ENCODE results near the gene SLC38A7.

SLC38A7 gene

DNA sequence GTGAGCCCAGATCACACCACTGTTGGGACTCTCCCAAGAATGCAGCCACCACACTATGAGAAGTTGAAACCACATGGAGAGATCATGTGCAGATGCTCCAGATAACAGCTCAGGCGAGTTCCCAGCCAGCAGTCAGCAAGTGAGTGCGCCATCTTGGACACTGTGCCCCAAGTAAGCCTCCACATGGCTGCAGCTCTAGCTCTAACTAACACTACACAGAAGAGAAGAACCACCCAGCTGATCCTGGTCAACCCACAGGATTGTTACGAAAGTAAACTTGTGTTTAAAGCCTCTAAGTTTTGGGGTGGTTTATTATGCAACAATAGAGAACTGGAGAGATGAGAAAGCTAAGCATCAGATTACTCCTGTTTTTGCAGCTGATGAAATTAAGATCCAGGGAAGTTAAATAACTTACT, 25.8 kb downstream of the SLC38A7 start:
- no peaks in the 10 kb centered on the region for H3K36me3 Mint-ChIP-seq
- DNase-seq (ENCODE audit: low spot score in 2 of 2) (no peak), ATAC-seq (ENCODE audit: low read depth) (no peak)
- no peaks in the 10 kb centered on the region for H3K9me3 Mint-ChIP-seq
- peaks cover 2% of the 10 kb centered on the region for H3K27me3 Mint-ChIP-seq
- H3K4me1 Mint-ChIP-seq = no peaks in the 10 kb centered on the region
- H3K4me3 Mint-ChIP-seq = no peak overlapping the region
- no peak overlapping the region for H3K27ac Mint-ChIP-seq

DNA sequence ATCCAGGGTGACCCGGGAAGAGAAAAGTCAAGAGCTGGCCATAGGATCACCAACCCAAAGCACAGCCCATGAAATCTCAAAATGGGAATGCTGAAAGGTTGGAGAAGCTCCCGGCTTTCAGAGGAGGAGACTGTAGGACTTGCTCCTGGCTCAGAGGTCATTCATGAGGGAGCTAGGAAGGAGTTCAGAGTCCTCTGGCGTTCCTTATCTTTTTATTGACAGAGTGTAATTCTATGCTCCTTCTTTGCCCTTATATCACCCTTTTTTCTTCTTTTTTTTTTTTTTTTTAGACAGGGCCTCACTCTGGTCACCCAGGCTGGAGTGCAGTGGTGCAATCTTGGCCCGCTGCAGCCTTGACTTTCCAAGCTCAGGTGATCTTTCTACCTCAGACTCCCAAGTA, 27.7 kb downstream of the SLC38A7 start:
- DNase-seq (ENCODE audit: low spot score in 2 of 2) = no peak
- peaks cover 3% of the 10 kb centered on the region for H3K27me3 Mint-ChIP-seq
- no peak for ATAC-seq (ENCODE audit: low read depth)
- H3K4me3 Mint-ChIP-seq = no peak overlapping the region
- H3K4me1 Mint-ChIP-seq = no peaks in the 10 kb centered on the region
- H3K27ac Mint-ChIP-seq = peak overlapping the region; percentile 68
- no peaks in the 10 kb centered on the region for H3K9me3 Mint-ChIP-seq
- H3K36me3 Mint-ChIP-seq = no peaks in the 10 kb centered on the region

DNA sequence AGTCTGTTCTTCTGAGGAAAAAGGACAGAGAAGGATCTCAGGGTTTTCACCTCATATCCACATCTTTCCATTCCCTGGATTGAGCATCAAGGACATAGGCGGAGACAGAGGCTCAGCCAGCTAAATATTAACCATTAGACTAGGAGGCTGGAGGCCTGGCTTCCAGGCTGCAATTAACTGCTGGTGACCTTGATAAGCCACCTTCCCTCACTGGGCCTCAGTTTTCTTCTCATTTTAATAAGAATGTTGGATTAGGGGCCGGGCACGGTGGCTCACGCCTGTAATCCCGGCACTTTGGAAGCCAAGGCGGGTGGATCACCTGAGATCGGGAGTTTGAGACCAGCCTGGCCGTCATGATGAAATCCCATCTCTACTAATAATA, 29.4 kb downstream of the SLC38A7 start:
- peaks cover 3% of the 10 kb centered on the region for H3K27me3 Mint-ChIP-seq
- DNase-seq (ENCODE audit: low spot score in 2 of 2) (no peak), ATAC-seq (ENCODE audit: low read depth) (no peak)
- H3K9me3 Mint-ChIP-seq = no peaks in the 10 kb centered on the region
- no peak overlapping the region for H3K4me3 Mint-ChIP-seq
- H3K4me1 Mint-ChIP-seq = peaks cover 3% of the 10 kb centered on the region
- no peaks in the 10 kb centered on the region for H3K36me3 Mint-ChIP-seq
- no peak overlapping the region for H3K27ac Mint-ChIP-seq

DNA sequence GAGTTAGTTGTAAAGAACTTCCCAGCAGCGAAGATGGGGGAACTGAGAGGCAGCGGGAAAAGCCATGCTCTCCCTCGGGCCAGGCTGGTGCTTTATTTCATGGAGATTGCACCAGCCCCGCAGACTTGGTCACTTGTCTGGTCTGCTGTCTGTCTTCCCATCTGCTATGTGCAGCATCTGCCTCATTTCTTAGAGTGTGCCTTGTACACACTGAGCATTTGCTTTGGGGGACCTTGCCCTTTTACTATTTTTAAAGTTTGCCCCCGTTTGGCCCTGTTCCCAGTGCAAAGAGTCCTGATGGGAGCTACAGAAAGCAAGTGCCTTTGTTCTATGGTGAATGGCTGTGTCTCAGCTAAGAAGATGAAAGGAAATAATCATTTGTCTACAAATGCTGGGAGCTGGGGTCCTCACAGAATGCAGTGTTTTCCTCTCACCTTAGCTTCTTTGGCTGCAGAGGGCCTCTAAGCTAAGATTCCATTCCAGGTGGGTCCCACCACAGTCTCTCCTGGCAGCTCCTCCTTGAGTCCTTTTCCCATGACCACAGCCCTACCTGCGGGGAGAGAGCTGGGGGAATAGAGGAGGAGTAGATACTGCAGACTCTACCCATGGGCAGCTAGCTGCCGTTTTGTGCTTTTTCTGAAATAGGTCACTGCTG, 29.9 kb downstream of the SLC38A7 start:
- ATAC-seq (ENCODE audit: low read depth) (no peak), DNase-seq (ENCODE audit: low spot score in 2 of 2) (no peak)
- Mint-ChIP-seq H3K36me3 (no peaks in the 10 kb centered on the region), H3K27ac (no peak overlapping the region), H3K9me3 (no peaks in the 10 kb centered on the region), H3K27me3 (peaks cover 3% of the 10 kb centered on the region), H3K4me1 (peaks cover 3% of the 10 kb centered on the region), H3K4me3 (no peak overlapping the region)

DNA sequence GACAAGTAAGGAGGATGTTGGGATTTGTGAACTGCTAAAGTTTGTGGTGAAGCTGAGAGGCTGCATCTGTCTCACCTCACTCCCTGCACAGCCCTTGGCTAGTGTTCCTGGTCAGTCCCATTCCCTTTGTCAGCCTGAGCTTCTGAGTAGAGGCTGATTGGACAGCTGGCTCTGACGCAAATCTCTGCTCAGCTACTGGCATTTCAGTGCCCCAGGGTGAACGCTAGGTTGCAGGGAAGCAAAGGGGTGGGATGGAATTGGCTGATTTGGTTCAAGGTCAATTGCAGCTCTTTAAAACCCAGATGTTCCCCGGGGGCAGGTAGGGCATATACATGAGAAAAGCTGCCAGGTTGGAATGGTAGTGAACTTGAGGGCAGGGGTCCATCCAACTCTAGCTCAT, 31.8 kb downstream of the SLC38A7 start:
- no peak for ATAC-seq (ENCODE audit: low read depth)
- Mint-ChIP-seq H3K36me3 (no peaks in the 10 kb centered on the region), H3K27ac (no peak overlapping the region)

DNA sequence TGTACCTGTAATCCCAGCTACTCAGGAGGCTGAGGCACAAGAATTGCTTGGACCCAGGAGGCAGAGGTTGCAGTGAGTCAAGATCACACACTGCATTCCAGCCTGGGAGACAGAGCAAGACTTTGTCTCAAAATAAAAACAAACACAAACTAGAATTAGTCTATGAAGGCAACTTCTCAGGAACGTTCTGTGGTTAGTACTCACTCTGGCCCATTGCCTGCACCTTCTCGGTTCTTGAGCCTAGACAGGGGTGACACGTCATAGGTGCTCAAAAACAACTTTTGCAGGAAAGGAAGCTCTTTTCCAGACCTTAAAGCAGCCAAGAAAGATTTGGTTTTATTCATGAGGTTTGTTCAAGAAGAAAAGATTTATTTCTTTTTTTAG, 32.6 kb downstream of the SLC38A7 start:
- no peaks in the 10 kb centered on the region for H3K36me3 Mint-ChIP-seq
- peaks cover 3% of the 10 kb centered on the region for H3K4me1 Mint-ChIP-seq
- H3K4me3 Mint-ChIP-seq = no peak overlapping the region
- H3K27ac Mint-ChIP-seq = no peak overlapping the region
- ATAC-seq (ENCODE audit: low read depth) (no peak), DNase-seq (ENCODE audit: low spot score in 2 of 2) (no peak)
- peaks cover 3% of the 10 kb centered on the region for H3K27me3 Mint-ChIP-seq
- no peaks in the 10 kb centered on the region for H3K9me3 Mint-ChIP-seq

More for the DNA sequence above, 31.8 kb downstream of the SLC38A7 start:
- DNase-seq (ENCODE audit: low spot score in 2 of 2) = no peak
- peaks cover 3% of the 10 kb centered on the region for H3K27me3 Mint-ChIP-seq
- no peak overlapping the region for H3K4me3 Mint-ChIP-seq
- peaks cover 3% of the 10 kb centered on the region for H3K4me1 Mint-ChIP-seq
- H3K9me3 Mint-ChIP-seq = no peaks in the 10 kb centered on the region

DNA sequence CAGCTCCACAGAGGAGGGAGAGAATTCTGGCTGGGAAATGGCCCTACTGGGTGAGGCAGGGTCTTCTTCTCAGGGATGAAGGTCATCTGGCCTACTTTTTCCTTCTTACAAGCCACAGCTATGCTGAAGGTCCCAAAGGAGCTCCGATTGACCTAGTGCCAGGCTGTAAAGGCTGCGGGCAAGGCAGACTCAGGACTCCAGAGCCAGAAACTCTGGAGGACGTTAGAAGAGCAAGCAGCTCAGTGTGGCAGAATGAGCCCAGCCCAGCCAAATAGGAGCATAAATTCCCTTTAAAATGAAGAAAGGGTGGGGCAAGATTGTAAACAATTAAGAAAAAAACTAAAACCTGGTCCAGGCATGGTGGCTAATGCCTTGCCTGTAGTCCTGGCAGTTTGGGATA, 34.9 kb downstream of the SLC38A7 start:
- ATAC-seq (ENCODE audit: low read depth) (no peak), DNase-seq (ENCODE audit: low spot score in 2 of 2) (no peak)
- no peaks in the 10 kb centered on the region for H3K36me3 Mint-ChIP-seq
- H3K4me1 Mint-ChIP-seq = peaks cover 3% of the 10 kb centered on the region
- H3K4me3 Mint-ChIP-seq = no peak overlapping the region
- no peak overlapping the region for H3K27ac Mint-ChIP-seq
- peaks cover 4% of the 10 kb centered on the region for H3K27me3 Mint-ChIP-seq
- no peaks in the 10 kb centered on the region for H3K9me3 Mint-ChIP-seq

DNA sequence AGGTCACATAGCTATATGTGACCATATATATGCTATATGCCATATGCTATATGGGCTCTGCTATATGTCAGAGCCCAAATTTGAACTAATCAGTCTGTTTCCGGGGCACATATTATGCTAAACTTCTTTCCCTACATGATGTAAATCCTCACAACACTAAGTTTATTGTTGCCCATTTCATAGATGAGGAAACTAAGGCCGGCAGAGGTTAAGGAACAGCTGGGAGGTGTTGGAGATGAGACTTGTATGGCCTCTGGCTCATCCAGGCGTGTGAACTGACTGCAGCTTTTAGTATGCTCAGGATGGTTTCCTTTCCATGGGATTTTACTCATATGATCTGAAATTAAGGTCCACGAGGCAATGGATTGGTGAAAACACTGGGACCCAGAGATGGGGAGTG, 37.5 kb downstream of the SLC38A7 start:
- no peak for DNase-seq (ENCODE audit: low spot score in 2 of 2)
- peaks cover 2% of the 10 kb centered on the region for H3K27me3 Mint-ChIP-seq
- H3K36me3 Mint-ChIP-seq = no peaks in the 10 kb centered on the region
- H3K9me3 Mint-ChIP-seq = no peaks in the 10 kb centered on the region
- no peak overlapping the region for H3K4me3 Mint-ChIP-seq
- H3K4me1 Mint-ChIP-seq = peaks cover 3% of the 10 kb centered on the region
- no peak for ATAC-seq (ENCODE audit: low read depth)
- no peak overlapping the region for H3K27ac Mint-ChIP-seq

DNA sequence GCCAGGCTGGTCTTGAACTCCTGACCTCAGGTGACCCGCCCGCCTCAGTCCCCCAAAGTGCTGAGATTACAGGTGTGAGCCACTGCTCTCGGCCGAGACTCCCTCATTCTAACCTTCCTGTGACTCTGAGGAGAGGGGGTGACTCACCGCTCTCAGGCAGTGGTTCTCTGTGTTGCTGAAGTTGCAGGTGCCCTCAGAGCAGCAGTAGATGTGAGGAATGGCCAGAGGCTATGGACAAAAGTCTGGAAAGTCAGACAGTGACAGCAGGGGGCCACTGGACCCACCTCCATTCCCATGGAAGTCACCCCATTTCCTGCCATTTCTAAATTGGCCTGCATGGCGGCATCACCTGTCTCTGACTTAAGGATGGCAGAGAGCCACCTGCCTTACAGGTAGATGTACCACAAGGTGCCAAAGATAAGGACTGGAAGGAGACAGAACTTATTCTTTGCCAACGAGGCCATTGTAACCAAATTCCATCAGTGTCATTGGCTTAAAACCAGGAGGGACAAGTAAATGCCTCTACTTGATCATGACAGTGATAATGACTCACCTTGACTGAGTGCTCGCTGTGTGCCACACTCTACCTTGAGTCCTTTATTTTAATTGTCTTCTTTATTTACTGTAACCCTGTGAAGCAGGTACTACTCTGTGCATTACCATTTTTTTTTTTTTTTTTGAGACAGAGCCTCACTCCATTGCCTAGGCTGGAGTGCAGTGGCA, 39.6 kb downstream of the SLC38A7 start:
- peaks cover 6% of the 10 kb centered on the region for H3K27me3 Mint-ChIP-seq
- ATAC-seq (ENCODE audit: low read depth) (no peak), DNase-seq (ENCODE audit: low spot score in 2 of 2) (no peak)
- H3K4me1 Mint-ChIP-seq = no peaks in the 10 kb centered on the region
- no peaks in the 10 kb centered on the region for H3K36me3 Mint-ChIP-seq
- no peaks in the 10 kb centered on the region for H3K9me3 Mint-ChIP-seq
- no peak overlapping the region for H3K27ac Mint-ChIP-seq
- H3K4me3 Mint-ChIP-seq = no peak overlapping the region

DNA sequence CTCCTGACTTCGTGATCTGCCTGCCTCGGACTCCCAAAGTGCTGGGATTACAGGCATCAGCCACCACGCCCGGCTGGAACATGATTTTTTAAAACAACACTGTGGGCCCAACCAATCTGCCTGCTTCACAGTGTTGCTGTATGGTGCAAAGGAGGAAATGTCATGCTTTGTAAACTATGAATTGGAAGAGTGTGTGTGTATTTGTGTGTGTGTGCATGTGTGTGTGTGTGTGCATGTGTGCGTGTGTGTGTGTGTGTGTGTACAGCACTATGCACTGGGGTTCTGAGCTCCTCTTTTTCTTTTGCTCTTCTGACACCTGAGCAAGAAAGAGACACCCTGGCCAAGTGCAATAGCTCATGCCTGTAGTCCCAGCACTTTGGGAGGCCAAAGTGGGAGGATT, 40.5 kb downstream of the SLC38A7 start:
- H3K9me3 Mint-ChIP-seq = no peaks in the 10 kb centered on the region
- H3K36me3 Mint-ChIP-seq = no peaks in the 10 kb centered on the region
- DNase-seq (ENCODE audit: low spot score in 2 of 2) = no peak
- peaks cover 6% of the 10 kb centered on the region for H3K27me3 Mint-ChIP-seq
- ATAC-seq (ENCODE audit: low read depth) = no peak
- H3K4me3 Mint-ChIP-seq = no peak overlapping the region
- no peaks in the 10 kb centered on the region for H3K4me1 Mint-ChIP-seq
- H3K27ac Mint-ChIP-seq = no peak overlapping the region

DNA sequence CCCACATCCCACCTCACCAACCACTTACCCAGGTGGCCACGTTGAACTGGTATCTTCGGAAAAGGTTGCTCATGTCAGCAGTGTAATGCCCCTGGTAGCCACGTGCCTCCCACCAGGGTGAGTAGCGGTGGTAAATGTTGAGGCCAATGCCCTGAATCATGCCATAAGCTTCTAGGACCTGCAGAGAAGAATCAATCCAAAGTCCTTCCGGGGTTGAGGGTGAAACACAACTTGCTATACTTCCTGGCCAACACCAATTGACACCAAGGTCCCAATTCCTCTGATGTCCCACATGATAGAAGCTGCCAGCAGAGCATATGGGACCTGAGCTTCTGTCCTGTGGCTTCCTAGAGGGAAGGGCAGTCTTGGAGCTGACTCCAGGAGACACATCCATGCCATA, 43.6 kb downstream of the SLC38A7 start:
- Mint-ChIP-seq H3K4me1 (no peaks in the 10 kb centered on the region), H3K27me3 (peaks cover 5% of the 10 kb centered on the region), H3K27ac (no peak overlapping the region), H3K36me3 (no peaks in the 10 kb centered on the region), H3K9me3 (no peaks in the 10 kb centered on the region), H3K4me3 (no peak overlapping the region)
- no peak for ATAC-seq (ENCODE audit: low read depth)
- no peak for DNase-seq (ENCODE audit: low spot score in 2 of 2)

DNA sequence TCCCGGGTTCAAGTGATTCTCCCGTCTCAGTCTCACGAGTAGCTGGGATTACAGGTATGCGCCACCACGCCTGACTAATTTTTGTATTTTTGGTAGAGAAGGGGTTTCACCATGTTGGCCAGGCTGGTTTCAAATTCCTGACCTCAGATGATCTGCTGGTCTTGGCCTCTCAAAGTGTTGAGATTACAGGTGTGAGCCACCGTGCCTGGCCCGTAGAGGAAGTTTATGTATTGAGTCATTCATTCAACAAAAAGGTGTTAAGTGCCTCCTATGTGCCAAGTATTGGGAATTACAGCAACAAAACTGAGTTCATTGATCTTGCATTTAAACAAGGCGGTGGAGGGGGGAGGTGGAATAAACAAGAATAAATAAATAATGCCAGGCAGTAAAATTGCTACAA, 44.7 kb downstream of the SLC38A7 start:
- no peaks in the 10 kb centered on the region for H3K4me1 Mint-ChIP-seq
- no peak overlapping the region for H3K4me3 Mint-ChIP-seq
- no peaks in the 10 kb centered on the region for H3K36me3 Mint-ChIP-seq
- no peaks in the 10 kb centered on the region for H3K9me3 Mint-ChIP-seq
- no peak overlapping the region for H3K27ac Mint-ChIP-seq
- no peak for ATAC-seq (ENCODE audit: low read depth)
- H3K27me3 Mint-ChIP-seq = peaks cover 4% of the 10 kb centered on the region
- no peak for DNase-seq (ENCODE audit: low spot score in 2 of 2)

DNA sequence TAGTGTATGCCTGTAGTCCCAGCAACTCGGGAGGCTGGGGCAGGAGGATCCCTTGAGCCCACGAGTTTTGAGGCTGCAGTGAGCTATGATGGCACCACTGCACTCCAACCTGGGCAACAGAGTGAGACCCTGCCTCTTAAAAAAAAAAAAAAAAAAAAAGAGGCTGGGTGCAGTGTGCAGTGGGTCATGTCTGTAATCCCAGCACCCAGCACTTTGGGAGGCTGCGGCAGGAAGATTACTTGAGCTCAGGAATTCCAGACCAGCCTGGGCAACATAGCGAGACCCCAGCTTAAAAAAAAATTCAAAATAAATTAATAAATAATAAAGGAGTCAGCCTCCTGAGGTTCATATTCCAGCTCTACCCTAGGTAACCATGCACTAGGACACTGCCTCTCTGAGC, 45.3 kb downstream of the SLC38A7 start:
- Mint-ChIP-seq H3K4me3 (no peak overlapping the region), H3K9me3 (no peaks in the 10 kb centered on the region), H3K4me1 (no peaks in the 10 kb centered on the region), H3K36me3 (no peaks in the 10 kb centered on the region), H3K27me3 (peaks cover 4% of the 10 kb centered on the region), H3K27ac (no peak overlapping the region)
- ATAC-seq (ENCODE audit: low read depth) (no peak), DNase-seq (ENCODE audit: low spot score in 2 of 2) (no peak)

DNA sequence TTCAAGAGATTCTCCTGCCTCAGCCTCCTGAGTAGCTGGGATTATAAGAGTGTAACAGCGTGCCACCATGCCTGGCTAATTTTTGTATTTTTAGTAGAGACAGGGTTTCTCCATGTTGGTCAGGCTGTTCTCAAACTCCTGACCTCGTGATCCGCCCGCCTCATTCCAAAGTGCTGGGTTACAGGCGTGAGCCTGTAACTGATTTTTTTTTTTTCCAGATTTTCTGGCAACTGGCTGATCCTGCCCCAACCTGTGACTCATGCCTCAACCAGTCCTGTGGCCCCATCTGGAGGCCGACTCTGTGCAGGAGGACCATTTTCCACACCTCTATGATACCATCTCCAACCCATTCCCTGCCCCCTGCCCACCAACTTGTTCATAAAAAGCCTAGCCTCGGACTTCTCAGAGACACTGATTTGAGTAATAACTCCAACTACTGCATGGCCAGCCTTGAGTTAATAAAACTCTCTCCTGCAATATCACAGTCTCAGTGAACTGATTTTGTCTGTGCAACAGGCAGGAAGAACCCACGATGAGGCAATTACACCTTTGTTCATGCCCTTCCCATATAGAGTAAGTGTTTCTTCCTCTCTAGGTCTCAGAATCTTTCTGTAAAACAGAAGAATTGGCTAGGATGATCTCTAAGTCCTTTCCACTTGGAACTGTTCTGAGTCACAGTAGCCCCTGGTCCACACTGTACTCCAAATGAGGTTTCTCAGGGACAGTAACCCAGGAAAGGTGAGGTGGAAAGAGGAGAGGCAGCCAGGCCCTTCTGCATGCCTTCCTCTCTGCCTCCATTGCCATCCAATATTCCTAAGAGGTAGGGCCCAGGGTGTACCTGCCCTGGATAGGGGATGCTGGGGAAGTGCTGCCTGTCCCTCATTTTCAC, 46.2 kb downstream of the SLC38A7 start:
- H3K4me1 Mint-ChIP-seq = no peaks in the 10 kb centered on the region
- H3K27ac Mint-ChIP-seq = no peak overlapping the region
- H3K36me3 Mint-ChIP-seq = no peaks in the 10 kb centered on the region
- no peak overlapping the region for H3K4me3 Mint-ChIP-seq
- ATAC-seq (ENCODE audit: low read depth) (no peak), DNase-seq (ENCODE audit: low spot score in 2 of 2) (no peak)
- H3K27me3 Mint-ChIP-seq = peaks cover 4% of the 10 kb centered on the region
- H3K9me3 Mint-ChIP-seq = no peaks in the 10 kb centered on the region
